Neural crest cell (in vitro differentiated cells): ENCODE data around the gene CUX1. TPM values are rescaled to one million over a fixed set of nuclear protein-coding genes. Genes with fewer than 3 reads are reported as not detected.
A peak's percentile ranks its signal among the peaks of the same experiment; 100 is the strongest.

Experiments used
- DNase-seq: peaks from one replicate; pipeline ENCODE4 v3.0.0; 2021; ENCODE audit warnings: low read depth, mixed read lengths, low spot score
- H3K27ac Mint-ChIP-seq: one replicate; pipeline ENCODE4 v1.8.0; 2021; ENCODE audit warnings: mild to moderate bottlenecking, mixed read lengths; ENCODE audit not compliant: unreplicated experiment
- H3K27me3 Mint-ChIP-seq: 2 replicates; pipeline ENCODE4 v1.8.0; 2021; ENCODE audit warnings: low read depth, mild to moderate bottlenecking, mixed read lengths
- H3K36me3 Mint-ChIP-seq: 2 replicates; pipeline ENCODE4 v1.8.0; 2021; ENCODE audit warnings: low read depth, mild to moderate bottlenecking, mixed read lengths
- H3K4me1 Mint-ChIP-seq: 2 replicates; pipeline ENCODE4 v1.8.0; 2021; ENCODE audit warnings: mixed read lengths
- H3K4me3 Mint-ChIP-seq: one replicate; pipeline ENCODE4 v1.8.0; 2021; ENCODE audit warnings: mild to moderate bottlenecking, mixed read lengths
- H3K9me3 Mint-ChIP-seq: 2 replicates; pipeline ENCODE4 v1.8.0; 2021; ENCODE audit warnings: mixed read lengths
- CTCF ChIP-seq: fragments of 200-600 bp; sonication (generic); conservative IDR thresholded peaks from 2 replicates; pipeline ENCODE4 v1.5.0; 2021; ENCODE audit warnings: antibody characterized with exemption, mild to moderate bottlenecking
- total RNA-seq: library from RNA; stranded (reverse); gene quantifications from 2 replicates; pipeline ENCODE4 v1.2.1, GENCODE V29; 2021

Gene CUX1
- total RNA-seq, 1 donor from 2014 or later: 60.0 TPM

- no peaks in the 10 kb centered on the region for H3K9me3 Mint-ChIP-seq
- no peaks in the 10 kb centered on the region for H3K36me3 Mint-ChIP-seq
- TF ChIP-seq CTCF: no peak
- DNase-seq: no peak
- H3K27ac Mint-ChIP-seq: peak overlapping the region; percentile 84
- no peak overlapping the region for H3K4me3 Mint-ChIP-seq
- H3K27me3 Mint-ChIP-seq: peaks cover 10% of the 10 kb centered on the region
- H3K4me1 Mint-ChIP-seq: peaks cover 14% of the 10 kb centered on the region
Measured at GRCh38 chr7:102270178-102270887, 452.9 kb downstream of the CUX1 start.

DNA sequence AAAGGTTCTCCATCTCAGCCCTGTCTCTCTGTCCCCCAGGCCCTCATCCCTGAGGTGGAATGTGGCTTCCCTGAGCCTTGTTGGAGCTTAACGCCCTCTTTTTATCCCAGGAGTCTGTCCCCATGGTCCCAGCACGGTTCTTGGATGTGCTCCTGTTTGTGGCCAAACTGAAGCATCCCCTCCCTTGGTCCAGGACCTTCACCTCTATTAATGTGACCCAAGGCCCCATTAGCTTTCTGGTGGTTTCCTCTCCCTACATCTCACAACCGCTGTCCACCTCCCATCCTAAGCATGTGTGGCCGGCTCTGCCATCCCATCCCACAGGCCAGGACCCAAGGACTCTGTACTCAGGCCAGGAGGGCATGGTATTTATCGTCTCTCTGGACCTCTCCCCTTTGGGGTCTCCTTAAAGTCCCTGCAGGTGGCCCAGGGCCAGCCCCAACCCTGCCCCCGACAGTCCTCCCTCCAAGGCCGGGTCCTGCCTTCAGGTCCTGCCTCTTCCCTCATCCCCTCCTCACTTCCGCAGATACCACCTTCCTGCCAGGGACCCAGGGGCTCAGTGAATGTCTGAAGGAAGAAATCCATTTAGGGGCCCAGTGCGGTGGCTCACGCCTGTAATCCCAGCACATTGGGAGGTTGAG, 453.9 kb downstream of the CUX1 start:
- no peak overlapping the region for H3K4me3 Mint-ChIP-seq
- no peaks in the 10 kb centered on the region for H3K36me3 Mint-ChIP-seq
- no peak for DNase-seq
- no peak for TF ChIP-seq CTCF
- H3K4me1 Mint-ChIP-seq: peaks cover 14% of the 10 kb centered on the region
- H3K27me3 Mint-ChIP-seq: peaks cover 10% of the 10 kb centered on the region
- no peaks in the 10 kb centered on the region for H3K9me3 Mint-ChIP-seq
- no peak overlapping the region for H3K27ac Mint-ChIP-seq

GRCh38 chr7:102272075-102272916, 454.9 kb downstream of the CUX1 start:
- H3K9me3 Mint-ChIP-seq: no peaks in the 10 kb centered on the region
- H3K27me3 Mint-ChIP-seq: peaks cover 7% of the 10 kb centered on the region
- peaks cover 8% of the 10 kb centered on the region for H3K4me1 Mint-ChIP-seq
- peak; percentile 85 for DNase-seq
- H3K36me3 Mint-ChIP-seq: no peaks in the 10 kb centered on the region
- TF ChIP-seq CTCF: peak; percentile 97
- no peak overlapping the region for H3K27ac Mint-ChIP-seq
- H3K4me3 Mint-ChIP-seq: no peak overlapping the region

- Mint-ChIP-seq H3K27me3 (peaks cover 7% of the 10 kb centered on the region), H3K4me1 (peaks cover 7% of the 10 kb centered on the region), H3K27ac (peak overlapping the region; percentile 83), H3K9me3 (no peaks in the 10 kb centered on the region), H3K36me3 (no peaks in the 10 kb centered on the region), H3K4me3 (no peak overlapping the region)
- TF ChIP-seq CTCF: no peak
- no peak for DNase-seq
Measured at GRCh38 chr7:102272917-102273748, 455.7 kb downstream of the CUX1 start.
